HFFc6 (cell line): ENCODE measurements around the gene KLF7. TPM values are rescaled to one million over a fixed set of nuclear protein-coding genes. Genes with fewer than 3 reads are reported as not detected.
A peak's percentile ranks its signal among the peaks of the same experiment; 100 is the strongest.

Source experiments
- DNase-seq: peaks from one replicate; pipeline ENCODE4 v3.0.0-alpha.2; 2018
- H3K27ac Mint-ChIP-seq: 2 replicates; pipeline ENCODE4 v1.8.0; 2020; ENCODE audit warnings: mild to moderate bottlenecking, mixed read lengths
- H3K27me3 Mint-ChIP-seq: 2 replicates; pipeline ENCODE4 v1.8.0; 2021; ENCODE audit warnings: mild to moderate bottlenecking, moderate library complexity, mixed read lengths; ENCODE audit not compliant: insufficient read depth
- H3K36me3 Mint-ChIP-seq: 2 replicates; pipeline ENCODE4 v1.8.0; 2021; ENCODE audit warnings: low read depth, mixed read lengths
- H3K4me1 Mint-ChIP-seq: 2 replicates; pipeline ENCODE4 v1.8.0; 2020; ENCODE audit warnings: low read depth, mixed read lengths
- H3K4me3 Mint-ChIP-seq: 2 replicates; pipeline ENCODE4 v1.8.0; 2020; ENCODE audit warnings: mild to moderate bottlenecking, moderate library complexity, mixed read lengths
- H3K9me3 Mint-ChIP-seq: 2 replicates; pipeline ENCODE4 v1.8.0; 2020; ENCODE audit warnings: mild to moderate bottlenecking, mixed read lengths
- total RNA-seq, 6 experiments: library from RNA; stranded (reverse); fragmentation: NEBNext Ultra II Directional; extraction: Animal tissue kit (Norgen Biotek cat#: 25700); gene quantifications; 2 replicates in 1 of 6; 3 replicates in 5 of 6; pipeline ENCODE4 v1.2.3, GENCODE V29; 2021
- TF ChIP-seq, protein P1 (sequence below): fragments of 200-600 bp; sonication (generic); IDR thresholded peaks from 2 replicates; pipeline ENCODE4 v1.5.0; 2021; ENCODE audit warnings: antibody characterized with exemption, mild to moderate bottlenecking

The KLF7 gene
- total RNA-seq, 6 experiments from 2014 or later, result 29.4 to 45.0 (median 34.0) TPM

DNA sequence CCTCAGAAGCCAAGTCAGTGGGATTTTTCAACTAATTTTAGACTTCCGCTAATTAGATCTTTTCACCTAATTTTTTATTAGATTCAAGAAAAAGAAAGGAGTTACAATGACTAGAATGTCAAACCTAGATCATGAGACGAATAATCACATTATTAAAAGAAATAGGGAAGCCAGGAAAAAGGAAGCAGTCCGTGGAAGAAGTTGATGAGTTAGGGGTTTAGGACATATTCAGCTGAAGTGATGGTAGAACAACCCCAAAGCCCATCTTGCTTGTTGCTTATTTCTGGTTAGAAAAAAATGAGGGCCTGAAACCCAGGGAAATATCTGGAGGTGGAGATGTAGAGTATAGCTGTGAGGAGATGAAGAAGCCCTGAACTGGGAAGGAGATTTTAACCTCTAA, 8.0 kb downstream of the KLF7 start:
- TF ChIP-seq, protein P1, sequence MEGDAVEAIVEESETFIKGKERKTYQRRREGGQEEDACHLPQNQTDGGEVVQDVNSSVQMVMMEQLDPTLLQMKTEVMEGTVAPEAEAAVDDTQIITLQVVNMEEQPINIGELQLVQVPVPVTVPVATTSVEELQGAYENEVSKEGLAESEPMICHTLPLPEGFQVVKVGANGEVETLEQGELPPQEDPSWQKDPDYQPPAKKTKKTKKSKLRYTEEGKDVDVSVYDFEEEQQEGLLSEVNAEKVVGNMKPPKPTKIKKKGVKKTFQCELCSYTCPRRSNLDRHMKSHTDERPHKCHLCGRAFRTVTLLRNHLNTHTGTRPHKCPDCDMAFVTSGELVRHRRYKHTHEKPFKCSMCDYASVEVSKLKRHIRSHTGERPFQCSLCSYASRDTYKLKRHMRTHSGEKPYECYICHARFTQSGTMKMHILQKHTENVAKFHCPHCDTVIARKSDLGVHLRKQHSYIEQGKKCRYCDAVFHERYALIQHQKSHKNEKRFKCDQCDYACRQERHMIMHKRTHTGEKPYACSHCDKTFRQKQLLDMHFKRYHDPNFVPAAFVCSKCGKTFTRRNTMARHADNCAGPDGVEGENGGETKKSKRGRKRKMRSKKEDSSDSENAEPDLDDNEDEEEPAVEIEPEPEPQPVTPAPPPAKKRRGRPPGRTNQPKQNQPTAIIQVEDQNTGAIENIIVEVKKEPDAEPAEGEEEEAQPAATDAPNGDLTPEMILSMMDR, result no peak
- Mint-ChIP-seq H3K27ac (no peak overlapping the region), H3K4me1 (peaks cover 97% of the 10 kb centered on the region), H3K36me3 (peaks cover 33% of the 10 kb centered on the region), H3K9me3 (no peaks in the 10 kb centered on the region), H3K27me3 (peaks cover 2% of the 10 kb centered on the region; the same call in 1 of the 2 replicates), H3K4me3 (no peak overlapping the region)
- no peak for DNase-seq

DNA sequence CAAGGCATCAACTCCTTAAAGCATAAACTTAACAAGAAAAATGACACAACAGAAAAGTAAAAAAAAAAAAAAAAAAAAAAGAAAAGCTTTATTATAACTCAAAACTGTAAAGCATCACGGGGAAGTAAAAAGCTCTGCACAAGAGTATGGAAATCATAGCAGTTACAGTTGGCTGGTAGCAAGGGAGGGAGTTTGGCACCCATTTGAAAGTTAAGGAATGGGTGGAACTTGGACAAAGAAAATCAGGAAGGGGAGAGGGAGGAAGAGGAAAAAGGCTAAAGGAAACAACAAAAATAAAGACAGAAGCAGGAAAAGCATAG, 8.6 kb downstream of the KLF7 start:
- Mint-ChIP-seq H3K36me3 (peaks cover 33% of the 10 kb centered on the region), H3K9me3 (no peaks in the 10 kb centered on the region), H3K4me1 (peaks cover 97% of the 10 kb centered on the region), H3K27me3 (peaks cover 2% of the 10 kb centered on the region; the same call in 1 of the 2 replicates), H3K4me3 (no peak overlapping the region; the same call in 1 of the 2 replicates), H3K27ac (peak overlapping the region; percentile 38; the same call in 1 of the 2 replicates)
- TF ChIP-seq, protein P1, result no peak
- DNase-seq, result no peak

- peaks cover 33% of the 10 kb centered on the region for H3K36me3 Mint-ChIP-seq
- peaks cover 2% of the 10 kb centered on the region; the same call in 1 of the 2 replicates for H3K27me3 Mint-ChIP-seq
- H3K4me3 Mint-ChIP-seq, result peak overlapping the region; percentile 14; the same call in 1 of the 2 replicates
- H3K4me1 Mint-ChIP-seq, result peaks cover 97% of the 10 kb centered on the region
- no peaks in the 10 kb centered on the region for H3K9me3 Mint-ChIP-seq
- TF ChIP-seq, protein P1, result no peak
- no peak for DNase-seq
- H3K27ac Mint-ChIP-seq, result 0 out of 2 replicates have a peak overlapping the region, but pooled peaks have one; percentile 17
Measured at GRCh38 chr2:207156451-207157161, 9.1 kb downstream of the KLF7 start.

- H3K9me3 Mint-ChIP-seq, result no peaks in the 10 kb centered on the region
- H3K4me3 Mint-ChIP-seq, result 0 out of 2 replicates have a peak overlapping the region, but pooled peaks have one; percentile 14
- H3K36me3 Mint-ChIP-seq, result peaks cover 33% of the 10 kb centered on the region
- TF ChIP-seq, protein P1, result no peak
- peaks cover 94% of the 10 kb centered on the region for H3K4me1 Mint-ChIP-seq
- peak overlapping the region; percentile 17; the same call in 1 of the 2 replicates for H3K27ac Mint-ChIP-seq
- no peak for DNase-seq
- H3K27me3 Mint-ChIP-seq, result peaks cover 2% of the 10 kb centered on the region; the same call in 1 of the 2 replicates
Measured at GRCh38 chr2:207155516-207156444, 10.0 kb downstream of the KLF7 start.

- Mint-ChIP-seq H3K4me1 (peaks cover 93% of the 10 kb centered on the region), H3K27me3 (peaks cover 2% of the 10 kb centered on the region; the same call in 1 of the 2 replicates), H3K4me3 (peak overlapping the region; percentile 47), H3K9me3 (no peaks in the 10 kb centered on the region), H3K27ac (peak overlapping the region; percentile 57), H3K36me3 (peaks cover 38% of the 10 kb centered on the region)
- DNase-seq, result no peak
- TF ChIP-seq, protein P1, result no peak
Measured at GRCh38 chr2:207154556-207155510, 10.9 kb downstream of the KLF7 start.
